Cerebellar nuclear complex (tissue), 1 donor: ENCODE measurements around the gene KIAA0753.

ENCODE experiments used
- DNase-seq, 2 experiments: peaks; one replicate each; lab custom pipeline; 2025; lab: John Stamatoyannopoulos, UW

KIAA0753 gene

GRCh38 chr17:6641247-6641863 lies 844 bp upstream of the KIAA0753 start:
- DNase-seq: no peak

GRCh38 chr17:6639586-6640535 lies 650 bp downstream of the KIAA0753 start:
- no peak for DNase-seq

DNA sequence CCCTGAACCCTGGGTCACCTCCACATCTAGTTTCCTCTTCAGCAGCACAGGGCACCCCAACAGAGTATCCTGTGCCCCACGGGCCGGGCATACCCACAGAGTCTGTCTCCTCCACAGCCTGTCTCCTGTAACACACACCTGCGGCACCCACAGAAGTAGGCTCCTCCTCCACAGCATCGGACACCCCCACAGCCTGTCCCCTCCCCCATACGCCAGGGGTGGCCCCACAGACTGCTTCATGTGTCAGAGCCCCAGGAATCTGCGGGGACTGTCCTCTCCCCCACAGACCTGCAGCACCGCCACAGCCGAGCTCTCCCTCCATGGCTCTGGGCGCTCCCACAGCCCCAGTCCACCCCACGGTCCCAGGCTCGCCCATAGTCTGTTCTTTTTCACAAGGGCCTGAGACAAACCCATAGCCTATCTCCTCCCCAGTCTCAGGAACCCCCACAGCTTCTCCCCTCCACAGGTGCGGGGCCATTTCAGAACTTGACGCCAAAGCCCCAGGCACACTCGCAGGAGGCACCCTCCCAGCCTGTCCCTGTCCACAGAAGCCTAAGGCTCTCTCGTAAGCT lies 1.4 kb downstream of the KIAA0753 start:
- DNase-seq: no peak

DNA sequence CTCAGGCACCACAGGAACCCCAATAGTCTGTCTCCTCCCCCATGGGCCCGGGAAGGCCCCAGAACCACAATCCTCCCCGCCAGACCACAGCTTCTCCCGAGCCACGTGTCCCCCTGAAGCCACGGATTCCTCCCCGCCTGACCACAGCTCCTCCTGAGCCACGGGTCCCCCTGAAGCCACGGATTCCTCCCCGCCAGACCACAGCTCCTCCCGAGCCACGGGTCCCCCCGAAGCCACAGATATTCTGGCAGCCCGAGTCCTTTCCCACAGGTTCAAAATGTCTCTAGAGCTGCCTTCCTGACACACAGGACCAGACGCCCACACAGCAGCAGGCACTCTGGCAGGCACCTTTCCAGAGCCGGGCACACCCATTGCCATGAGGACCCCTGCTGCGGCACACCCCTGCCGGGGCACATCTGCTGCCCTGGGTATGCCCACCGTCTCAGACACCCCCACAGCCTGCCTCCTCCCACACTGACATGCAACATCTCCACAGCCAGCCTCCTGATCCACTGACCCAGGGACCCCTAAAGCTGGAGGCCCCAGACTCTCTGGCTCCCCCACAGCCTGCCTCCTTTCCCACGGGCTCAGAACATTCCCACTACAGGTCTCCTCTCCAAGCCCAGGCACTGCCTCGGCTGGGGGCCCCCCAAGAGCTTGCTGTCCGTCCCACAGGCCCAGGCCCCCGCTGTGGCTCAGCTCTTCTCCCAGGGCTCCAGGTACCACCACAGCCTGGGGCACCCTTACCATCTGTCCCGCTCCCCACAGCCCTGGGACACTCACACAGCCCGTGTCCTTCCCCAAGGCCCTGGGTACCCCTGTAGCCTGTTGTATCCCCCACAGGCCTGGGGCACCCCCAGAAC lies 2.2 kb downstream of the KIAA0753 start:
- DNase-seq: no peak

- no peak for DNase-seq
Measured at GRCh38 chr17:6637458-6637840, 3.1 kb downstream of the KIAA0753 start.

DNA sequence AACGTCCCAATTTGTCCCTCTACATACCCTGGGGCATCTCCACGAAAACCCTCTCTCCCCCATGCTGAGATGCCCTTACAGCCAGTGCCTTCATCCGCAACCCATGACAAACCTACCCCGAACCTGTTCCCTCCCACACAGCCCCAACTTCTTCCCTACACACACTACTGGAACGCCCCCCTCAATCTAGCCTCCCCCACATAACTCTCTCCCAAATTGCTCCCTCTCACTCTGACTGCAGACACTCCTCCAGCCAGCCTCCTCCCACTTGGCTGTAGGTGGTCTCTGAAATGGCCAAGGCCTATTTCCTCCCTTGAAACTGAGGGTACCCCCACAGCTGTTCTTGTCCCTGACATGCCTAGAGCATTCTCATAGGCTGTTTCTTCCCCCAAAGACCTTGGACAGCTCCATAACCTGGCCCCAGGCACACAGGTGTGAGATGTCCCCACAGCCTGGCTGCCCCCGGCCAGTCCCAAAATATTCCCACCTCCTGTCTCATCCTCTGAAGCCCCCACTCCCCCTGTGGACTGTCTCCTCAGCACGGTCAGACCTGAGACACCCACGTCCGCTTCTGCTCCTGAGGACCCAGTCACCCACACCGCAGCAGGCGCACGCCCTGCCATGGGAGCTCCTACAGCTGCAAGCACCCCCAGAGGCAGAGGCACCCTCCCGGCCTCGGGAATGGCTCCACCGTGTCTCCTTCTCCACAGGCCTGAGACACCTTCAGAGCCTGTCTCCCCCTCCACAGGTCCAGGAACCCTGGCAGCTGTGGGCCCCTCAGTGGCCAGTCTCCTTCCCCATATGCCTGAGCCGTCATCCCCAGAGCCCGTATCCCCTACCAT lies 3.7 kb downstream of the KIAA0753 start:
- no peak for DNase-seq

DNA sequence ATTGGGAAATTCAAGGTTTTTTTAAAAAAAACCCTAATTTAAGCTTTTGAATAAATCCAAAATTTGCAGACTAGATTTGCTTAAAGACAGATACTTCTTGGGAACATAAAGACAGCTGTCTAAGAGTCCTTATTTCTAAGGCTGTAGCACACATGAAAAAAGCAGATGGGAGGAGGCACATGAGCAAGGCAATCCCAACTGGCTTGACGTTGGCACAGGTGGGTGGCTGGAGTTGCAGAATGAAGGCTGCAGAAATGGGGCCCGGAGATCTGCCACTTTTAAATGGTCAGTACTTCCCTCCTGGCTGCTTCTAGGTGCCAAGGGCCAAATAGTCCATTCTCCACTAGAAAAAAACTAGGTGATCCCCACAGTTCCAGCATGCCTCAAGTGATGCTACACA lies 4.4 kb downstream of the KIAA0753 start:
- DNase-seq: no peak

GRCh38 chr17:6633263-6633662 lies 7.2 kb downstream of the KIAA0753 start:
- DNase-seq: no peak

GRCh38 chr17:6632530-6632929 lies 8.0 kb downstream of the KIAA0753 start:
- no peak for DNase-seq

- no peak for DNase-seq
Measured at GRCh38 chr17:6630390-6630789, 10.1 kb downstream of the KIAA0753 start.

DNA sequence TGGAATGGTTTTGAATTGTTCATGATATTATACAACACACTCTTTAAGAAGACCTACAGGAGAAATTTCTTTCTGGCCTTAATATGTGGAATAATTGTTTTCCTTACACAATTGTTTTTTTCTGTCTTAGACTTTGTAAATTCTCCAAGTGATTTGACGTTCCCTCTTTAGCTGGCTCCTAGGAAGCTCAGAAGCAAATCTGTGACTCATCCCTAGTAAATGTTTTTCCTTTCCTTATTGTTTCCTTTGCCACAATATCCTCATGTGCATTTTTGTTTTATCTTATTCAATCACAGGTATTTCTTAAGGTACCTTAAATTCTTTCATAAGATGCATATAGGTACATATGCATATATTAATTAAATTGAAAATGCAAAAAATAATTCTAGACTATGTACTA lies 13.5 kb downstream of the KIAA0753 start:
- no peak for DNase-seq

DNA sequence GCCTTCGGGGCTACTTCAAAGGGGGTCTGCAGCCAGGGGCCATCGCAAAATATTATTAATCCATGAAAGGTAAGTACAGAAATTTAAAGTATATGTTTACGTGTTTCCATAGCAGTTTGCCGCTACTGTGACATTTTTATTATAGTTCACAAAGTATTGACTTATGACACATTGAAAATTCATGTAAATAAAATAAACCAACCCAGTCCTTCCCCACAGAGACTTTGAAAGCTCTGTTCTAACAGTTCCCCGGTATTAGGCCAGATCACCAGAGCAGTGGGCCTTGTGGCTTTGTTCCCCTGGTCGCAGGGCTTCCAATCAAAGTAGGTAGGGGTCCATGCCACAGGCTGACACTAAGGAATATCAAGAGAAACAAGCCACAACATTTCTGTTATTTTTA lies 13.9 kb downstream of the KIAA0753 start:
- no peak for DNase-seq

DNA sequence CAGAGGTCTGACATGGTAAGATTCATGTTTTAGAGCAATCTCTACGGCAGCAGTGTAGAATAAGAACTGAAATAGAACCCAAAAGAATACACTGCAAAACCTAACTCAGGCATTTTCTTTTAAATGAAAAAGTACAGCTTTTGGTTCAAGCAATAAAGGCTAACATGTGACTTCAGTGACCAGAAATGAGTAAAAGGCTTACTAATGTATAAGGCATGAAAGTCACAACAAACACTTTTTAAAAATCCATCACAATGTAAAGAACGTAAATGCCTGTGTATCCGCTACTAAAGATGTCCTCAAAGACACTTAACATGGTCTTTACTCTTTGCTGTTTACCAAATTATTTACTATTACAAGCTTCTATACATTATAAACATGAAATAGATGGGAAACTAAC lies 16.6 kb downstream of the KIAA0753 start:
- DNase-seq: no peak

DNA sequence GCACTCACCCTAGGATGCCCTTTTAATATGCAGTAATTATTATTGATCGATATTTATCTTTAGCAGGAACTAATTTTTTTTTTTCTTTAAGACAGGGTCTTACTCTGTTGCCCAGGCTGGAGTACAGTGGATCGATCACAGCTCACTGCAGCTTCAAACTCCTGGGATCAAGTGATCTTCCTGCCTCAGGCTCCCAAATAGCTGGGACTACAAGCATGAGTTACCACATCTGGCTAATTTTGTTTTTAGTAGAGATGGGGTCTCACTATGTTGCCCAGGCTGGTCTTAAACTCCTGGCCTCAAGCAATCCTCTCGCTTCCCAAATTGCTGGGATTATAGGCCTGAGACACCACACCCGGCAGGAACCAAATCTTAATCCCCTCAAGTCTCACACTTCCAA lies 29.3 kb downstream of the KIAA0753 start:
- no peak for DNase-seq

DNA sequence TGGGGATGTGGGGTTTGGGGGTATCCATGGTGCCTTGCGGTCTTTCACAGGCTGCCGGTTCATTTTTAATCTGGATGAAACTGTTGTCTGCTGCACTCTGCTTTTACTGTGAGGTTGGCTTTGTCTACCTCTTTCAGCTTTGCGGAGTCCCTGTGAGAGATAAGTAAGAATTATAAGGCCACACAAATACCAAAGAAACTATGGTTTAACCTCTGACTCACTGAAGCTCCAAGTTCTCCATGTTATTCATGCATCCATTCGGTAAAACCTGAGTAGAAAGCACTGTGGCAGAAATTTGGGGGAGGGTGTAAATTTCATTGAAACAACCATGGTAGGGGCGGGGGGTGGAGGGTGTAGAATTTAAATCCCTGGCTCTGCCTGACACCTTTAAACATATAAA lies 30.5 kb downstream of the KIAA0753 start:
- DNase-seq: no peak

DNA sequence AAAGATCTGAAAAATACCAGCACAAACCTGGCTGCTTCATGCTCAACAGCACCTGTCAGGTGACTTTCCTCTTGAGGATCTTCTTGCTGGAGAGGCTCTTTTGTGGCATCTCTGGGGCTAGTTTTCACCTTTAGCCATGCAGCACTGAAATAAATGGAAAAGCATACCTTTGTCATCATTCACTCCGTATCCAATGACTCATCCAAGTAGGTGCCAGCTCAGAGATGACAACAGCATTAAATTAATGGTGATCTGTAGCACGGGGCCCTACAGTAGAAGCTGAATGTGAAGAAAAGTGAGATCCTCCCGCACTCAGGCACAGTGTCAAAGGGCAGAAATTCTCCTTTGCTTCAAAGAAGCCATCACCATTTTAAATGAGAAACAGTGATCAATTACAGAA lies 32.2 kb downstream of the KIAA0753 start:
- no peak for DNase-seq

DNA sequence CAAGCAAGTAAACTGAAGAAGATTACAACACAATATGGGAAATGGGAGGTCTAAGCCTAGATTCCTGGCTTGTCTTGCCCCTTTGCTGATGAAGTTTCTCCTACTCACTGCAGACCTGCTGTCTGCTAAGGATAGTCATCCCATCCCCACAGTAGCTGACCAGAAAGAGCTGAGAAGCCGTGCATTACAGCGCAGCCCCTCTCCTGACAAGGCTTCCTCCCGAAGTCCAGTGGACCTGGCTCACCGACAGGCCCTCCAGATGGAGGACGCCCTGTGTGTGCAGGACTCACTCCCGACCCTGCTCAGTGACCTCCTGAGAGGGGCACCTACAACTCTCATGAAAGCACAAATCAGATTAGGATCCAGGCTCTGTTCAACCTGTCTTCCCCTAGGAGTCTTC lies 35.4 kb downstream of the KIAA0753 start:
- DNase-seq: no peak

DNA sequence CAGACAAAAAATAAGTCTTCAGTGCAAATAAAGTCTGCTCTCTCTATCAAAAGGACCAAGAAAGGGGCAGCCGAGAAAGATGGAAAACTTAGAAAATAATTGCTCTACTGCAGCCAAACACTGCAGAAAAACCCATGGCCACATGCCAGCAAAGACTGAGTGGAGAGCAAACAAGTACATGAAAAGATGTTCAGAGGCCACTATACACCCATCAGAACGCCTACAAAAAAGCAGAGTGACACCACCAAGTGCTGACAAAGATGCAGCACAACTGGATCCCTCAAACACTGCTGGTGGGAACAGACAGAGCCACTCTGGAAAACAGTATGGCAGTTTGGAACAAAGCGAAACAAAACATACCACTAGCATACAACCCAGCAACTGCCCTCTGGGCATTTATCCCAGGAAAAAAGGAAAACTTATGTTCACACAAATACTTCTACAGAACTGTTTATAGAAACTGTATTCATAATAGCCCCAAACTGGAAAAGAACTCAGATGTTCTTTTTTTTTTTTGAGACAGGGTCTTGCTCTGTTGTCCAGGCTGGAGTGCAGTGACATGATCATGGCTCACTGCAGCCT lies 36.7 kb downstream of the KIAA0753 start:
- DNase-seq: no peak

DNA sequence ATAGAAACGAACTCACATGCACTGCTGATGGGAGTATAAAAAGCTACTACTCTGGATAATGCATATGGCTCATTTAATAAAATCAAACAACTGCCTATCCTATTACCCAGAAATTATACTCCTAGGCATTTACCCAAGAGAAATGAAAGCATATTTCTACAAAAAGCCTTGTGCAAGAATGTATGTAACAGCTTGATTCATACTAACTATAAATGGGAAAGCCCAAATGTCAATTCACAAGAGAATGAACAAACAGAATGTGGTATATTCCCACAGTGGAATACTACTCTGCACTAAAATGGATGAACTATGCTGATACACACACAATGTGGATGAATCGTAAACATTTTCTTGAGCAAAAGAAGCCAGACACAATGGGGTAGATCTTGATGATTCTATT lies 38.4 kb downstream of the KIAA0753 start:
- no peak for DNase-seq

- DNase-seq: no peak
Measured at GRCh38 chr17:6599364-6599763, 41.1 kb downstream of the KIAA0753 start.

DNA sequence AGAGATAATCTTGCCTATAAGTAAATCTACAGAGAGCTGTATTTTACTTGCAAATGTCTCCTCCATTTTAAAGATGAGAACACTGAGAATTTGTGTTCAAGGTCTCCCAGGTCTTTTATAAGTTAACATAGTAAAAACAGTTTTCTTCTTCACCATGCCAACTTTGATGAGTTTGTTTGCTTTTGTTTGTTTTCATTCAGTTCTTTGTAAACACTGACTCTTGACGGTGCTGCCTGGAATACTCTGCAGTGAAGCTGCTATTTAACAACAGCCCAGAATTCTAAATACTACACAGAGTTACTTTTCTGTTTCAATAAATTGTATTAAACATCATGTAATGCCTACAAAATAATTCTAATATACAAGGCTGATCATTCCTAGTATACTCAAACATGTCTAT lies 42.8 kb downstream of the KIAA0753 start:
- no peak for DNase-seq
